HG02840 (cell line): Measurements from ENCODE around the gene IRF7.

Source experiments
- ATAC-seq: cut with Tn5 transposase; IDR thresholded peaks from one replicate; pipeline ENCODE4 v1.9.1; 2021; ENCODE audit warnings: mild to moderate bottlenecking, moderate library complexity, moderate number of reproducible peaks; ENCODE audit not compliant: unreplicated experiment, low FRiP score

IRF7 gene

GRCh38 chr11:623349-623869, 7.7 kb upstream of the IRF7 start:
- no peak for ATAC-seq

DNA sequence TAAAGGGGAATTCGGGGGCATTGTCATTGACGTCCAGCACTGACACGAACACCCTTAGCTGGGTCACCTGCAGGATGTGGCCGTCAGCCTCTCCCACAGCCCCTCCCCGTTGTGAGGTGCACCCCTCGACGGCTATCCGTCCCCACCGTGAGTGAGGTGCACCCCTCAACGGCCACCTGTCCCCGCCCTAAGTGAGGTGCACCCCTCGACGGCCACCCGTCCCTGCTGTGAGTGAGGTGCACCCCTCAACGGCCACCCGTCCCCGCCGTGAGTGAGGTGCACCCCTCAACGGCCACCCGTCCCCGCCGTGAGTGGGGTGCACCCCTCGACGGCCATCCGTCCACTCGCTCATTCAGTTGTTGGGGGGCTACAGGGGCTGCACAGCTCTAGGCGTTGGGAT, 6.1 kb upstream of the IRF7 start:
- ATAC-seq, result no peak

GRCh38 chr11:620935-621814, 5.4 kb upstream of the IRF7 start:
- ATAC-seq, result no peak

GRCh38 chr11:620201-620600, 4.5 kb upstream of the IRF7 start:
- no peak for ATAC-seq

DNA sequence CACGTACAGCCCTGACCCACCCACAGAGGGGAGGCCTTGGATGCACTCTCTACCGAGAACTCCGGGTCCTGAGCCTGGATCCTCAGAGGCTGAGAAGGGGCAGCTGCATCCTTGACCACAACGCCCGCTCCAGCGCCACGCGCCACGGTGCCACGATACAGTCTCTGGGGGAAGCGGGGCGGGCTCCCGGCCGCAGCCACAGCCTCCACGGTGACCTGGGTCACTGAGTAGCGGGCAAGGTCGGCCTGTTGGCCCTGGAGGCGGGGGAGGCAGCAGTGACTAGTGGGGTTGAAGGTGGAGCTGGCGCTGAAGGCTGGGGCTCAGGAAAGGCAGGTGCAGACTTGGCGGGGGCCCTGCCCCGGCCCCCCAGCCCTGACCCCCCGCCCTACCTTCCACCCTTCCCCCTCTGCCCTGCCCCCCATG, 3.9 kb upstream of the IRF7 start:
- ATAC-seq, result no peak

- no peak for ATAC-seq
Measured at GRCh38 chr11:618856-619627, 3.3 kb upstream of the IRF7 start.

DNA sequence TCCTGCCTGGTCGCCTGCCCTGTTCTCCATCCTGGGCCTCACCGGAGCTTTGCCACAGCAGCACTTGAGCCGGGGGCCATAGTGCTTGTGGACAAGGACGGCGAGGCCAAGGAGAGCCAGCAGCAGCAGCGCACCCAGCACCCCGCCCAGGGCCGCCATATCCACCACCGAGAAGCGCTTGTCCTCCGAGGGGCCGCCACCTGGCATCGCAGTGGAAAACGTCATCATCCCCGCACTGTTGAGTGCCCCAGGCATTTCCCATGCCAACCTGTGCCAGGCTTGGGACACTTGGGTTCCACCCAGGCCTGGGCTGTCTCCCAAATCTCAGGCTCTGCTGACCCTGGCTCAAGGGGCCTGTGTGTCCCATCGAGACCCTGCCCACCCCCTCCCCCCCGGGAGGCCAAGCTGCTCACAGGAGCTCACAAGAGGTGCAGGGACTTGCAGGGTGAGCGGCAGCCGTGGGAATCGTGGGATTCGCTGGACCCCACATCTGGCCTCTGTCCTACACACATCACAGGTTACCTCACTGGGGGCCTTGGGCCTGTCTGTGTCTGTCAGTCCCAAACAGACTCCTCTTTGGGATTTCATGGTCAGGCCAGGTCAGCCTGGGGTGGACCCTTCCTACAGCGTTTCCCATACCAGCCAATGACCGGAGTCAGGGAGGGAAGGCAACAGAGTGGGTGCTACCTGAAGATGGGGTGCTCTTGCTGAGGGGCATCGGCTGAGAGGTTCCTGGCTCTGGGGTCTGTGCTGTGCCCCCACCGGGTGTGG, 2.3 kb upstream of the IRF7 start:
- no peak for ATAC-seq

DNA sequence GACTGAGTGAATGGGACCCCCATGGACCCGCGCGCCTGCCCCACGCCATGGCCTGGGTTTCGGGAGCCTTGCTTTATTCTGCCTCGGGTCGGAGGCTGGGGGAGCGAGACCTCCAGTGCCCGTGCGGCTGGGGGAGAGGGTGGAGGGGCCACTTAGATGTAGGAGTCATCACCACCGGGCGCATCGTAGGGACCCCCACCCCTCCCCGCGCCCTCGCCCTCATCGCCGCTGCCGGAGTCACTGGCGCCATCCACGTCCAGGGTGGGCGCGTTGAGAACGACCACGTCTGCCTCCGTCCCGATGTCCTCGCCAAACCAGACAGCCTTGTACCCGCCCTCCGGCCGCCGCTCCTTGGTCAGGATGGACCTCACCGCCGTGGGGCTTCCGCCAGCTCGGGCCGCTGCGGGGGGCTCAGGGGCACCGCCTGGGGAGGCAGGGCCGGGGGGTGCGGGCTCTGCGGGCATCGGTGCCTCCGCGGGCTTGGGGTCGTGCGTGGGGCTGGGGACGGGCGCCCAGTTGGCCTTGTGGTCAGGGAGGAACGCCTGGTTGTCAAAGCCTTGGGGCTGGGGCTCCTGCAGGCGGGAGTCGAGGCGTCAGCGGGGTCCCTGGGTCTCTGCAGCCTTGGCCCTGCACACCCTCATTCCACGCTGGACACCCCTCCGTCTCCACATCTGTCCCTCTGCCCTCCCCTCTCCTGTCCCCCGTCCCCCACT, 1.6 kb upstream of the IRF7 start:
- no peak for ATAC-seq

DNA sequence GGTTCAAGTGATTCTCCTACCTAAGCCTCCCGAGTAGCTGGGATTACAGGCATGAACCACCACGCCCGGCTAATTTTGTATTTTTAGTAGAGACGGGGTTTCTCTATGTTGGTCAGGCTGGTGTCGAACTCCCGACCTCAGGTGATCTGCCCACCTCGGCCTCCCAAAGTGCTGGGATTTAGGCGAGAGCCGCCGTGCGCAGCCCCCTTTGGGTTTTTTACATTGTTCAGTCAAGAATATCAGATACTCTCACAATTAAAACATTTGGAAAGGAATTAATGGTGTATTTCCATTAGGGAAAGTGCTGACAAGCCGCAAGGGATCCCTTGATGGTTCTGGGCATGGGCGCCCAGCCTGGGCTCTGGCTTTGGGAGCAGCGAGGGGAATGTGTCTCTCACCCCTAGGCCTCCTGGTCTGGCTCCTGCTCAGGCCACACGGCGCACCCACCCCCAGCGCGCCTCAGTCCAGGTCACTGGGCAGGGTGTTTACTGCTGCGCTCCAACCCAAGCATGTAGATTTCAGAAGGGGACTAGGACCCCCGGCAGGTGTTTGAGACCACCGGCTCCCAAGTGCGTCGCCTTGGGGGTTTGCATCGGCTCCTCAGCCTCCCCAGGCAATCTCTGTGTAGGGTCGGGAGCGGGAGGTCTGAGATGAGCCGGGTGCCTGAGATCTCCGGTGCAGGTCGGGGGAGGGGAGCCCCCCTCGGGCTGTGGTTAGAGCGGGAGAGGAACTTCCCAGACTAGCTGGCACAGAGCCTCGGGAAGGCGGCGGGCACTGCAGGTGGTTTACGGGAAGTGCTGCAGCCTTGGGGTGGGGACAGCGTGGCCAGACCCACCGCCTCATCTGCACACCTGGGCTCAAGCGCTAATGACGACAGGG, 809 bp upstream of the IRF7 start:
- no peak for ATAC-seq

- ATAC-seq, result peak; percentile 0
Measured at GRCh38 chr11:614623-615503, 887 bp downstream of the IRF7 start.

GRCh38 chr11:614021-614622, 1.6 kb downstream of the IRF7 start:
- no peak for ATAC-seq

- no peak for ATAC-seq
Measured at GRCh38 chr11:613369-613968, 2.3 kb downstream of the IRF7 start.

DNA sequence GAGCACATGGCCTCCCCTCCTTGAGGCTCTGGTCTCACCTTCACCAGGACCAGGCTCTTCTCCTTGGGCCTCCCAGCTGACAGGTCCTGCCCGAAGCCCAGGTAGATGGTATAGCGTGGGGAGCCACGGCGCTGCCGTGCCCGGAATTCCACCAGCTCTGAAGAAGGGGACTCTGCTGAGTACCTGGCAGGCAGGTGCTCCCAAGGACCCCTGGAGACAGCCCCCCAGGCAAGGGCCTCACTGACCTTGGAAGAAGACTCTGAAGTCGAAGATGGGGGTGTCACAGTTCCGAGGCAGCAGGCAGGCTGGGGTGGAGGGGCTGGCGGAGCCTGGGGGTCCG, 2.8 kb downstream of the IRF7 start:
- ATAC-seq, result no peak

DNA sequence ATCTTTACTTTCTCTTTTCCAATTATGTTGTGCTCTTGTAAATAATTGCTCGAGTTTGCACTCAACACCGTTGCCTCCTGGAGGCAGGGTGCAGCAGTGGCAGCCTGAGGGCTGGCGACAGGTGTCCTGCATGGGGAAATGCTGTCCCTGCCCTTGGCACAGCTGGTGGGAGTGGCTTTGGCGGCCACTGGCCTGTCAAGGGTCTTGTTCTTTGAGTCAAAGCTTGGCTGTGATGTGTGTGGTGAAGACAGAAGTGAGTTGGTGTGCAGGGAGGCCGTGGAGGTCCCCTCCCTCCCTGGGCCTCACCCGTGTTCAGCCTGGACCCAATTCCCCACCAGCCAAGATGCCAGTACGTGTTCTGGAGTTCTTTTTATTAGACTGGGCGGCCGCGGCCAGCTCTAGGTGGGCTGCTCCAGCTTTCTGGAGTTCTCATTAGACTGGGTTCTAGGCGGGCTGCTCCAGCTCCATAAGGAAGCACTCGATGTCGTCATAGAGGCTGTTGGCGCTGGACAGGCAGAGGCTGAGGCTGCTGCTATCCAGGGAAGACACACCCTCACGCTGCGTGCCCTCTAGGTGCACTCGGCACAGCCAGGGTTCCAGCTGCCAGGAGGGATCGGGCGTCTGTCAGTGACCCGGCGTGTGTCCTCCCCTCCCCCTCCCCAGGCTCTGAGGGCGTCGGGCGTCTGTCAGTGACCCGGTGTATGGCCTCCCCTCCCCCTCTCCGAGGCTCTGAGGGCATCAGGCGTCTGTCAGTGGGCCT, 3.4 kb downstream of the IRF7 start:
- ATAC-seq, result no peak

GRCh38 chr11:611001-611996, 4.5 kb downstream of the IRF7 start:
- ATAC-seq, result no peak
